ENCODE data around the gene SLC16A11.

The SLC16A11 gene

GRCh38 chr17:7004398-7005253 lies 39.3 kb downstream of the SLC16A11 start:
- H3K9ac ChIP-seq (ENCODE audit: low read length in 2 of 2) = no peak overlapping the region
- H3K4me3 ChIP-seq (ENCODE audit: low read length in 2 of 2) = no peak overlapping the region
- H3K4me1 ChIP-seq (ENCODE audit: control insufficient read depth, insufficient read depth, low read length) = peaks cover 1% of the 10 kb centered on the region
- H3K36me3 ChIP-seq (ENCODE audit: control insufficient read depth in 2 of 2, insufficient read depth in 2 of 2, low read length in 2 of 2) = peaks cover 19 to 22% of the 10 kb centered on the region in 2 donors
- no peak overlapping the region for H3K27ac ChIP-seq (ENCODE audit: low read length)
- no peaks in the 10 kb centered on the region for H3K27me3 ChIP-seq (ENCODE audit: control insufficient read depth in 1 of 2, insufficient read depth in 2 of 2, low read length in 2 of 2)
- H3K9me3 ChIP-seq (ENCODE audit: control insufficient read depth in 2 of 2, low read length in 2 of 2) = no peaks in the 10 kb centered on the region

GRCh38 chr17:7003745-7004144 lies 40.1 kb downstream of the SLC16A11 start:
- no peaks in the 10 kb centered on the region for H3K9me3 ChIP-seq (ENCODE audit: control insufficient read depth in 2 of 2, low read length in 2 of 2)
- no peak overlapping the region for H3K9ac ChIP-seq (ENCODE audit: low read length in 2 of 2)
- H3K27ac ChIP-seq (ENCODE audit: low read length) = no peak overlapping the region
- no peaks in the 10 kb centered on the region for H3K4me1 ChIP-seq (ENCODE audit: control insufficient read depth, insufficient read depth, low read length)
- H3K36me3 ChIP-seq (ENCODE audit: control insufficient read depth in 2 of 2, insufficient read depth in 2 of 2, low read length in 2 of 2) = peaks cover 22 to 27% of the 10 kb centered on the region in 2 donors
- H3K27me3 ChIP-seq (ENCODE audit: control insufficient read depth in 1 of 2, insufficient read depth in 2 of 2, low read length in 2 of 2) = no peaks in the 10 kb centered on the region
- H3K4me3 ChIP-seq (ENCODE audit: low read length in 2 of 2) = no peak overlapping the region

- Histone ChIP-seq H3K36me3 (ENCODE audit: control insufficient read depth in 2 of 2, insufficient read depth in 2 of 2, low read length in 2 of 2) (peaks cover 24 to 29% of the 10 kb centered on the region in 2 donors), H3K27ac (ENCODE audit: low read length) (no peak overlapping the region), H3K9me3 (ENCODE audit: control insufficient read depth in 2 of 2, low read length in 2 of 2) (no peaks in the 10 kb centered on the region), H3K4me1 (ENCODE audit: control insufficient read depth, insufficient read depth, low read length) (no peaks in the 10 kb centered on the region), H3K27me3 (ENCODE audit: control insufficient read depth in 1 of 2, insufficient read depth in 2 of 2, low read length in 2 of 2) (no peaks in the 10 kb centered on the region), H3K9ac (ENCODE audit: low read length in 2 of 2) (no peak overlapping the region), H3K4me3 (ENCODE audit: low read length in 2 of 2) (no peak overlapping the region)
Observed at GRCh38 chr17:7002288-7003047, 41.4 kb downstream of the SLC16A11 start.

GRCh38 chr17:7001318-7001961 lies 42.5 kb downstream of the SLC16A11 start:
- H3K9ac ChIP-seq (ENCODE audit: low read length in 2 of 2) = no peak overlapping the region
- no peak overlapping the region for H3K4me3 ChIP-seq (ENCODE audit: low read length in 2 of 2)
- H3K27me3 ChIP-seq (ENCODE audit: control insufficient read depth in 1 of 2, insufficient read depth in 2 of 2, low read length in 2 of 2) = no peaks in the 10 kb centered on the region
- H3K9me3 ChIP-seq (ENCODE audit: control insufficient read depth in 2 of 2, low read length in 2 of 2) = no peaks in the 10 kb centered on the region
- peaks cover 24 to 29% of the 10 kb centered on the region in 2 donors for H3K36me3 ChIP-seq (ENCODE audit: control insufficient read depth in 2 of 2, insufficient read depth in 2 of 2, low read length in 2 of 2)
- H3K4me1 ChIP-seq (ENCODE audit: control insufficient read depth, insufficient read depth, low read length) = no peaks in the 10 kb centered on the region
- no peak overlapping the region for H3K27ac ChIP-seq (ENCODE audit: low read length)

GRCh38 chr17:6998855-6999508 lies 44.9 kb downstream of the SLC16A11 start:
- H3K9ac ChIP-seq (ENCODE audit: low read length in 2 of 2) = no peak overlapping the region
- no peaks in the 10 kb centered on the region for H3K9me3 ChIP-seq (ENCODE audit: control insufficient read depth in 2 of 2, low read length in 2 of 2)
- peaks cover 24 to 29% of the 10 kb centered on the region in 2 donors for H3K36me3 ChIP-seq (ENCODE audit: control insufficient read depth in 2 of 2, insufficient read depth in 2 of 2, low read length in 2 of 2)
- peaks cover 13% of the 10 kb centered on the region for H3K4me1 ChIP-seq (ENCODE audit: control insufficient read depth, insufficient read depth, low read length)
- no peak overlapping the region for H3K27ac ChIP-seq (ENCODE audit: low read length)
- no peak overlapping the region for H3K4me3 ChIP-seq (ENCODE audit: low read length in 2 of 2)
- peaks cover 7 to 11% of the 10 kb centered on the region in 2 donors for H3K27me3 ChIP-seq (ENCODE audit: control insufficient read depth in 1 of 2, insufficient read depth in 2 of 2, low read length in 2 of 2)

GRCh38 chr17:6997171-6997570 lies 46.7 kb downstream of the SLC16A11 start:
- Histone ChIP-seq H3K4me1 (ENCODE audit: control insufficient read depth, insufficient read depth, low read length) (peaks cover 13% of the 10 kb centered on the region), H3K9me3 (ENCODE audit: control insufficient read depth in 2 of 2, low read length in 2 of 2) (no peaks in the 10 kb centered on the region), H3K27ac (ENCODE audit: low read length) (no peak overlapping the region), H3K36me3 (ENCODE audit: control insufficient read depth in 2 of 2, insufficient read depth in 2 of 2, low read length in 2 of 2) (peaks cover 23 to 27% of the 10 kb centered on the region in 2 donors), H3K27me3 (ENCODE audit: control insufficient read depth in 1 of 2, insufficient read depth in 2 of 2, low read length in 2 of 2) (peaks cover 7 to 11% of the 10 kb centered on the region in 2 donors), H3K9ac (ENCODE audit: low read length in 2 of 2) (no peak overlapping the region), H3K4me3 (ENCODE audit: low read length in 2 of 2) (no peak overlapping the region)

GRCh38 chr17:6996256-6997011 lies 47.5 kb downstream of the SLC16A11 start:
- Histone ChIP-seq H3K36me3 (ENCODE audit: control insufficient read depth in 2 of 2, insufficient read depth in 2 of 2, low read length in 2 of 2) (peaks cover 16 to 20% of the 10 kb centered on the region in 2 donors), H3K27me3 (ENCODE audit: control insufficient read depth in 1 of 2, insufficient read depth in 2 of 2, low read length in 2 of 2) (peaks cover 7 to 11% of the 10 kb centered on the region in 2 donors), H3K9me3 (ENCODE audit: control insufficient read depth in 2 of 2, low read length in 2 of 2) (no peaks in the 10 kb centered on the region), H3K4me1 (ENCODE audit: control insufficient read depth, insufficient read depth, low read length) (peaks cover 13% of the 10 kb centered on the region), H3K4me3 (ENCODE audit: low read length in 2 of 2) (peak overlapping the region in 1 of 2 donors; percentile 57), H3K9ac (ENCODE audit: low read length in 2 of 2) (no peak overlapping the region), H3K27ac (ENCODE audit: low read length) (no peak overlapping the region)

GRCh38 chr17:6995500-6996255 lies 48.2 kb downstream of the SLC16A11 start, which contains the start of gene ALOX12:
Gene ALOX12, plus strand, starts transcription at chr17:6996049. Its CDS starts 69 bp downstream, at chr17:6996118.
- no peak within 1 kb of the TSS for H3K27ac ChIP-seq (ENCODE audit: low read length)
- no peak within 1 kb of the TSS for H3K9ac ChIP-seq (ENCODE audit: low read length in 2 of 2)

GRCh38 chr17:6994666-6995256 lies 49.1 kb downstream of the SLC16A11 start:
- H3K36me3 ChIP-seq (ENCODE audit: control insufficient read depth in 2 of 2, insufficient read depth in 2 of 2, low read length in 2 of 2) = peaks cover 6 to 9% of the 10 kb centered on the region in 2 donors
- H3K27me3 ChIP-seq (ENCODE audit: control insufficient read depth in 1 of 2, insufficient read depth in 2 of 2, low read length in 2 of 2) = peaks cover 7 to 11% of the 10 kb centered on the region in 2 donors
- H3K4me3 ChIP-seq (ENCODE audit: low read length in 2 of 2) = no peak overlapping the region
- H3K9ac ChIP-seq (ENCODE audit: low read length in 2 of 2) = no peak overlapping the region
- H3K9me3 ChIP-seq (ENCODE audit: control insufficient read depth in 2 of 2, low read length in 2 of 2) = no peaks in the 10 kb centered on the region
- H3K4me1 ChIP-seq (ENCODE audit: control insufficient read depth, insufficient read depth, low read length) = peaks cover 13% of the 10 kb centered on the region
- no peak overlapping the region for H3K27ac ChIP-seq (ENCODE audit: low read length)

More at GRCh38 chr17:6995500-6996255, 48.2 kb downstream of the SLC16A11 start, which contains the start of gene ALOX12:
- Histone ChIP-seq H3K4me1 (ENCODE audit: control insufficient read depth, insufficient read depth, low read length) (peaks cover 13% of the 10 kb centered on the region), H3K27me3 (ENCODE audit: control insufficient read depth in 1 of 2, insufficient read depth in 2 of 2, low read length in 2 of 2) (peaks cover 7 to 11% of the 10 kb centered on the region in 2 donors), H3K36me3 (ENCODE audit: control insufficient read depth in 2 of 2, insufficient read depth in 2 of 2, low read length in 2 of 2) (peaks cover 11 to 18% of the 10 kb centered on the region in 2 donors), H3K9me3 (ENCODE audit: control insufficient read depth in 2 of 2, low read length in 2 of 2) (no peaks in the 10 kb centered on the region), H3K4me3 (ENCODE audit: low read length in 2 of 2) (peak within 1 kb of the TSS; percentile 32 to 57)
